HL-60/S4 treated with phorbol 12-myristate 13-acetate at 8.2 ng/mL for 4 days and 3 days (cell line): ENCODE data around the gene SLC5A7.

Experiments used
- in situ Hi-C: fragments of 300-500 bp; cut with MboI; formaldehyde crosslinking; loops from 2 replicates; pipeline ENCODE4 v1.15.0; 2022; ENCODE audit warnings: low sequenced_read_pairs

The SLC5A7 gene

DNA sequence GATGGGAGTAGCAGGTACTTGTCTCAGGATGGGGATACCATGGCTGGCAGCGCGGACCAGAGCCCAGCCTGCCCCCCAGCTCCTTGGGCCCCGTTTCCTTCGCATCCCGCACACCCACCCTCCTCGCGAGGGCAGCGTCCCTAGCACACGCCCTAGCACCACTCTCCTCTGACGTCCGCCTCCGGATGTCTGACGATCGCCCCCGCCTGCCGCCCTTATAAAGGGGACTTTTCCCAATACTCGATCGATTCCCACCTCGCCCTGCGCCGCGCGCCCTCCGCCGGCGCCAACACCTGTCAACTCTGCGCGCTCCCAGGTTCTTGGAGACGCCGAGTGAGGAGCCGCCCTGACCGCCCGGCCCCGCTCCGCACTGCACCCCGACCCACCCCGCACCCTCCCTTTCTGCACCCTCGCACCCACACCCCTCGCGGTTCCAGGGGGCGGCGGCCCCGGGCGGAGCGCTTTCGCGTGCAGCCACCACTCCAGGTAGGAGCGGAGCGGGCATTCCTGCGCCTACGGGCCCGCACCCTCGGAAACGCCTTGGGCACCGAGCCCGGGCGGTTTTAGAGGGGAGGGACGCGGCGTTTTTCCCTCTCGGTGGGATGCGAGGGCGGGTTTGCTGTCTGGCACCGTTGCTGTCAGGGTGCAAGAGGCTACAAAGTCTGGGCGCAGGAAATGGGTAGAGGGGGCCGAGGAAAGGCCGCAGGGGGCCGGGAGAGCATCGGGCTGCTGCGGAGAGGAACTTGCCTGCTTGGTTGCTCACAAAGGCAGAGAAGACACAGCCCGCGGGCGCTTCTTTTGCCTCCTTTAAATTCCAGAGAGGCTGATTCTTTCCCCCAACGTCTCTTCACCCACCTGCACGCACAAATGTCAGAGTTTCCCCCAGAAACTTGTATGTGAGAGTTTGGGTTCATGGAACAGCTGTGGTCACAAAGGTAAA lies at the start of gene SLC5A7:
Gene SLC5A7 (plus strand): TSS at position 247 of the 940 bp plus-strand sequence. CDS start 1,632 bp downstream, outside the sequence.
- in situ Hi-C loops, result no loop called here

DNA sequence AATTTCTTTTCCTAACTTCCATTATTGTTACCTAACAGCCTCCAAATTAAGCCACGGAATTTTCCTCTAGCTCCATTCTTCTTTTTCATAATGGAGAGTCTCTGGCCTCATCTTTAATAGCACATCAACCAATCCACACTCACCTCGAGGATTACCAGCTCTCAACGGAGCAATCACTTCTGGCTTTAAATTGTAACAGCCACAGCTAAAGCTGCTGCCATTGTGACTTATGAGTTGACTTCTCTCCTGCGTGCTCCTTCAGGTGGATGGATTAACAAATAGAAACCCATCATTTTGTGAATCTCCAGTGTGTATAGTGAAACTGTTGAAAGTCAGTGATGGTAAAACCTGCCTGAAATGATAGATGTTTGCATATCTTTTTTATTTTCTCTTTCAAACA lies 24.9 kb upstream of the SLC5A7 start:
- in situ Hi-C loops, result no loop called here

DNA sequence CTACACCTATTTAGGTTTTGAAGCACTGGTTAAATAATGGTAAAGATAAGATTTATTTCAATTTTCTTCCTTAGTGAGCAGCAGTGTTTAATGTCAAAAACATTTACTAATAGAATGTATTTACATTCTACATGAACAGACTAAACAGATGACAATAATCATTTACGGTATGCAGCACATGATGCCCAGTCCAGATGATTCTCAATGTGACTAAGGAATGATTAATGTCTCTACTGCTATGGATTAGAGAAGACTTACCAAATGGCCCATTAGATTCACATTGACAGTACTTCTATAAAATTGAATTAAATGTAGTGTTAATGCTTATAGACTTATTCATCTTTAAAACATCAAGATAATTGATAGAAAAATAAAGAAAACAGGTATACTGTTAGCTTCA lies 22.1 kb upstream of the SLC5A7 start:
- in situ Hi-C loops, result no loop called here

DNA sequence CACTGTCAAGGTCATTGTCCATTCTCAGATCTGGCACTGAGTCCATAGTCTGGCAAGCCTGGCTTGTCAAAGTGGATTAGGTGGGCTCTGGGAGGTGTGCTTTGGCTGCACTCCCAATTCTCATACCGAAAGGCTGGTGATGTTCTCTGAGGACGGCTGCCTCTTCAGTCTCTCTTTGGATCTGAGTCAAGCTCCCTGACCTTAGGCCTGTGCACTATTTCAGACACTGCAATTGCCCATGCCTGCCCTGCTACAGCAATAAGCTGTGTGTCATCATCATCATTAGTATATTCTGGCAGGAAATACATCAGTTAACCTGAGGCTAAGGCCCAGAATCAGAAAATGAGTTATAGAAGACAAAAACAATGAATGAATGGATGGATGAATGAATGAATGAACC lies 1.6 kb upstream of the SLC5A7 start:
- in situ Hi-C loops, result no loop called here

DNA sequence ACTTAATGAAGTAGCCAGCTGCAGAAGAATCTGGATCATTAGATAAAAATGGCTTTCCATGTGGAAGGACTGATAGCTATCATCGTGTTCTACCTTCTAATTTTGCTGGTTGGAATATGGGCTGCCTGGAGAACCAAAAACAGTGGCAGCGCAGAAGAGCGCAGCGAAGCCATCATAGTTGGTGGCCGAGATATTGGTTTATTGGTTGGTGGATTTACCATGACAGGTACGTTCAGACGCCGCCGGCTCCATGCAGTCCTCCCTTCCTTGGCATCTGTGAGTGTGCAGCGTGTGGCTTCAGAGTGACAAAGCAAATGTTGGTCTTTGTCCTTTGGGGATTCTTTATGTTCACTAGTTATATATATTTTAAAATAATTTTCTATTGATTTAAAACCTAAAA lies 1.8 kb downstream of the SLC5A7 start:
- in situ Hi-C loops, result no loop called here

DNA sequence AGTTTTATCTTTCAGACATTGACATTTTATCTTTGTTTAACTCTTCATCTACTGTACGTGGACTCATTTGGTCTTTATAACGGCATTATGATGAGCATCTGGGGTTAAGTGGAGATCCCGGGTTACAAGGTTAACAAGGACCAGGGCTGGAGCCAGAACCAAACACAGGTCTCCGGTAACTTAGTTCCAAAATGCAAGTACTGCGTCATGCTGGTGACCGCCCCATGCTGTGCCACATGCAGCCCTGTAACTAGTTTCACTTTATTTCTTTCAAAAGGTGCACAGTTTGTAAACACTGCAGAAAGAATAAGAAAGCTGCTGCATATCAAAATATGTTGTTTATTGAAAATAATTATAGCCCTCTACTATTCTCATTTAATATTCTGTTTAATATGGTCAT lies 3.1 kb downstream of the SLC5A7 start:
- in situ Hi-C loops, result no loop called here

DNA sequence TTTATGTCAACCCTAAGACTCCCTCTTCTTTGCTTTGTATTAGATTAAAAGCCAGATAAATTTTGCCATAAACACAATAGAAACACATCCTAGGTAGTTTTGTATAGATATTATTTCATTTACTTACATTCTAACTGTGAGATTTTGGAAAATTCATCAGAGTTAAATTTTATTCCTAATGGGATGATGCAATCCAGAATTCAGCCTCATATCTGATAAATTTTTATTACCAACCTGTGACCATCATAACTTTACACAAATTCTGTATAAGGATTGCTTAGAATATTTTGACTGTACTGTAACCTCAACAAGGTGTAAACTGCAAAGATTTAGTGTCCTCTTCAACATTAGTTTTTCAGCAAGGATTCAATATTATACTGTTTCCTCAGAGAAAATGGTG lies 4.4 kb downstream of the SLC5A7 start:
- in situ Hi-C loops, result no loop called here

DNA sequence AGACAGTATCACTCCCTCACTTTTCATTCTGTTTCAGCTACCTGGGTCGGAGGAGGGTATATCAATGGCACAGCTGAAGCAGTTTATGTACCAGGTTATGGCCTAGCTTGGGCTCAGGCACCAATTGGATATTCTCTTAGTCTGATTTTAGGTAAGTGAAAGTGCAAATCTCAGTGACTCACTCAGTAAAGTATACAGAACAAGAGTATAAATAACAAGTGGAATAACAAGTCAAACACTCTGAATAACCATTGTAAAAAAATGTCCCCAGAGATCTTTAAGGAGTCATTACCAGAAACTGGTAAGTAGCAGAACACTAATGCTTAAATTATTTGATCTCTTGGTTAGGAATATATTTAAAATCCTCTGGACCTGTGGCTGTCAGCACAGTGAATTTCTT lies 5.7 kb downstream of the SLC5A7 start:
- in situ Hi-C loops, result no loop called here

DNA sequence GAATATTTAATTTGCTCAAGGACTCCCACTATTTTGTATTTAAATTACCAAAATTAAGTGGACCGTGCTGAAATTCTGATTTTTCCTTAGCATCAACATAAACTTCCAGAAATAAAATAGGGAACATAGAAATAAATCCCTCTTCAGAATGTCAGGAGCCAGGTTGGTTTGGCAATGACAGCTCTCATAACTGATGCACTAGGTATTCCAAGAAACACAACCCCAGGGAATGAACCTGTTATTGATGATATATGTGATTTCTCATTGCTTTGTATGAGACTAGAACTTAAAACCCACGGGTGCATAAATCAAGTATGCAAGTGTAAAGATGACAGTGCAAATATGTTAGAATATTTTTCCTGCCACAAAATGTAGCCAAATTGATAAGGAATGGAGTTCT lies 12.8 kb downstream of the SLC5A7 start:
- in situ Hi-C loops, result no loop called here

DNA sequence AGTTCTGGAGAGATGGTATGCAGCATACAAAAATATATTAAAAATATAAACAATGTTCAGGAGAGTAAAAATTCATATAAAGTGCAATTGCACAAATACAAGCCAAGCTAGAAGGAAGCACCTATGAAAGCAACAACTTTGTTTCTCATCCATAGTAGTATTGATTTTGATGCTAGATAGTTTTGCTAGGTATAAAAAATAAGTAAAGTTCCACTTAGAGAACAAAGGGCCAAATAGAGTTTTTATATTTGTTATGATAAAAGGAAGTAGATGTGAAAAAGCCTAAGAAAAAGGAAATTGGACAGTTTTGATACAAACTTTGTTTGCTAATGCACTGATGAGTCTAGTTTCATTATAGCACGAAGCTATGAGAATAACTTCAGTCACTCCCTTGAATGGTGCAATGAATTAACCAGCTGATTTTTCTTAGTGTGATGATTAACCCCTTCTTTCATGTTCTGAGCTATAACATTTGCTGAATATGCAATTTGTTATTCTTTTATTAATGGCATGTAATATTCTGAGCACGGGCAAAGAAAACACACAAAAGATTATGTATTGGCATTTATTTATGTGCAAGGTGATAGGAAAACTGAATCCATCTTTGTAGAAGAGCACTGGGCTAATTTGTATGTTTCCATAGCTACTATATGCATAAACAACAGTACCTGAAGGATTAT lies 24.7 kb downstream of the SLC5A7 start:
- in situ Hi-C loops, result no loop called here

DNA sequence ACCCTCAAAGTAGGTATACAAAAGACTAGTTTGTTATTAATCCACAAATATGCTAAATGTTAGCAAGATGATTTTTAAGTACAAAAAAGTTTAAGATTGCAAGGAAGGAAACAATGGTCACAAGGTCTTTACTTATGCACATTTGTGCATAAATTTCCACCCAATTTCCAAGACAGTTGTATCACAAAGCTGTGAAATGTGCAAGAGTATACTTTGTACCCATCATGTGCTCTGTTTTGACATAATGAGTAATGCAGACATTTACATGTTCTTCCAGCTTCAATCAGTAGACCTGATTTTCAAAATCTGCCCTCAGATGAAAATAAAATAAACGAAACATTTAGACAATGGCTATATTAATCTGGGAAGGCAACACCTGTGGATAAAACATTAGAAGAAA lies 27.0 kb downstream of the SLC5A7 start:
- in situ Hi-C loops, result no loop called here

DNA sequence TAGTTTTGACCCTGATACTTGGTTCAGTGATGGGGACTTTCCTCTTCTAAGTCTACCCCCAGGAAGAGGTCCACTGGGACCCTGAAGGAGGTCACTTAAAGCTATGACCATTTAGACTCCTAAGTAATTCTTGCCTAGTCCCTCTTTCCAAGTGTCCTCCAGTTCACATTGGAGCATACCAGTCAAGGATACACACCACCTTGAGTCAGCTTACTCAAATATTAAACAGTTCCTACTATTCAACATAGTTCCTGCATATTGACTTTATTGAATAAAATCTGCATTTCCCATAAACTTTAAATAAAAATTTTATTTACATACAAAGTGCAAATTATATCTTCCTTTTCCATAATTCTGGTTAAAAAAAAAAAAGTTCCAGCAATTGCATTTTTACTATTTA lies 36.3 kb downstream of the SLC5A7 start:
- in situ Hi-C loops, result no loop called here

DNA sequence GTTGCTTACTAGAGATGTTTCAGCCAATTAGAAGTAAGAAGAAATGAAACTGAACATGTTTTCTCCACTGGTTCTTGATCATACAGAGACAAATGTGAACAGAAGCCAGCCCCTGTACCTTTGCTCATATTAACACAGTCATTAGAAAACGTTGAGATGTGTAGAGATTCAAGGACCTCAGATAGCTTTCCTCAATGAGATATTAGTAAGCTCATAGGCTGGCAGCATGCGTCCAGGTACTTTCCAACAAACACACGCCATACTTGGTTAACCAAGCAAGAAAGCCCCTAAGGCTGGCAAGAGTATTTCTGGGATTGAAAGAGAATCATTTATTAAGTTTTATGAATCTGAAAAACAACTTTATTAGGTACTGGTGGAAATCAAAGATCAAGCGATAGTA lies 37.5 kb downstream of the SLC5A7 start:
- in situ Hi-C loops, result no loop called here

DNA sequence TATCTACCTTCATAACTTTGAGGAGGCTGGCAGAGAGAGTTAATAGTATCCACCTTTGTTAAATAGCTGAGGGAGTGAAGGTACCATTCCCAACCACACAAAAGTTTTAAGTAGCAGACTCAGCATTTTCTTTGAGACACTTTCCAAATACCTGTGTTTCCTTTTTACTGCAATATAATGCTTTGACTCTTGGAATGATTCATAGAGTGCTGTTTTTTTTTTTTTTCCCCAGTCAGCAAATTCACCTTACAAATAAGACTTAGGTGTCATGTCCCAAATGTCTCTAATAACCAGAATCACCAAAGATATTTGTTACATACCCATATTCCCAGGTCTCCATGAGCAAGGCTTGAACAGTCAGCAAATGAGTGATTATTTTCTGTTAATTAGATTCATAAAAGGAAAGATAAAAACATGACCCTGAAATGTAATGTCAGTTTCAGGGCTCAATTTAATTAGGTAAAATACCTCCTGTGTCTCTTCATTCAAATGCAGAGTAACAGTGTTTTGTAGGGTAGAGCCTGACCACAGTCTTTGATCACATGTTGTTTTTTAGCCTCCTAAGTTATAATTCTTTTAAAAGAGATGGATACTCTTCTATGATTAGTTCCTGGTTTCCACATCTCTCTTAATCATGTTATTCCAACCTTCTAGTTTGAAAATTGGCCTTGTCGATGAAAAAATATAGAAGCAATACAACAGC lies 39.9 kb downstream of the SLC5A7 start:
- in situ Hi-C loops, result no loop called here

DNA sequence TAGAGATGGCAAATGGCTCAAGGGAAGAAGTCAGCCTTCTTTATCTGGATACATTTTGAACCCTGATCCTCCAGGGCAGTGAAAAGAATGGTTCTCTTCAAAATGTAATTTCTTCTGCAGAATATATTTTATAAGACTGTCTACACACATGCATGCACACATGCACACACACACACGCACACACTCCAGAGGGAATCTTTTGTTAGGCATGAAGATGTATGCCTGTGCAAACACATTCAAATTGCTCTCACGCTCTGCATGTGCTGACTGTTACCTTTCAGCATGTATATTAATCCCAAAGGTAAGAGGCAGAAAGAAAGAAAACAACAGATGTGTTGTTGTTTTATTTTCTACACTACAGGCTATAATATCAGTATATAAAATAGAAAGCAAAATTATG lies 43.2 kb downstream of the SLC5A7 start:
- in situ Hi-C loops, result no loop called here

DNA sequence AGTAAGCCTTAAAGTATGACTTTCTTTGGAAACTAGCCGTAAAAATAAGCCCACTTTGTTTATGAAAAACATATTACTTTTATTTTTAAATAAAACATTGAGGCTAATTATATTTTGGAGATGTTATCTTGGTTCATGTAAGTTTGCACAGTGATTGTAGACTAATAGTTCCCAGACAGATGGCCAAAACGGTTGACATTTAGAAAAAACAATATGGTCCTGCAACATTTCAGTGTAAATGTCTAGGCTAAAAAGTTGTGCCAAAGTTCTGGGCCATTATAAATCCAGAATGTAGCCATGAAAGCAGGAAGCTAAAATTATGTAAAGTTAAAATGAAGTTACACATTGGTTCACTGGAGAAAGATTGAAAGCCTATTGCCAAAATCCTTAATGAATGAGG lies 43.6 kb downstream of the SLC5A7 start:
- in situ Hi-C loops, result no loop called here

DNA sequence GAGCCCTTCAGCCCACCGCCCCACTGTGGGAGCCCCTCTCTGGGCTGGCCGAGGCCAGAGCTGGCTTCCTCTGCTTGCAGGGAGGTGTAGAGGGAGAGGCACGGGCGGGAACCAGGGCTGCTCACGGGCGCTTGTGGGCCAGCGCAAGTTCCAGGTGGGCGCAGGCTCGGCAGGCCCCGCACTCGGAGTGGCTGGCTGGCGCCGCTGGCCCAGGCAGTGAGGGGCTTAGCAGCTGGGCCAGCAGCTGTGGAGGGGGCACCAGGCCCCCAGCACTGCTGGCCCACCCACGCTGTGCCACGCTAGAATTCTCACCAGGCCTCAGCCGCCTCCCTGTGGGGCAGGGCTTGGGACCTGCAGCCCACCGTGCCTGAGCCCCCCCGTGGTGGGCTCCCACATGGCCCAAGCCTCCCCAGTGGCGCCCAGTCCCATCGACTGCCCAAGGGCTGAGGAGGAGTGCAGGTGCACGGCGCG lies 45.2 kb downstream of the SLC5A7 start:
- in situ Hi-C loops, result no loop called here

DNA sequence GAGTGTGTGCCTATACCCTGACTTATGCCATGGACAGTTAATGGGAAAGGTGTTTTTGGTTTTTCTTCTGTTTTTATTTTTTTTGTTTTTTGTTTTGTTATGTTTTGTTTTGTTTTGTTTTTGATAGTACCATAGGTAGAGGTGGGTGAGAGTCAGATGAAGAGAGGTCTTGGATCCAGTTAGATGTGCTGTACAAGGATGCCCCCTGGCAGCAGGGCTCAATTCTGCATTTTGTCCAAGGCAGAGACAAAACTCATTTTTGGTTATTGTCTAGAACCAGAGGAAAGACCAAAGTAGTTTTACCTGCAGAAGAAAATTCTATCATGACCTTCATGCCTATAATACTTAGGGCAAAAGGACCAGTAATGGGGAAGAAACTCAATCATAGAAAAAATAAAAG lies 48.5 kb downstream of the SLC5A7 start:
- in situ Hi-C loops, result no loop called here

DNA sequence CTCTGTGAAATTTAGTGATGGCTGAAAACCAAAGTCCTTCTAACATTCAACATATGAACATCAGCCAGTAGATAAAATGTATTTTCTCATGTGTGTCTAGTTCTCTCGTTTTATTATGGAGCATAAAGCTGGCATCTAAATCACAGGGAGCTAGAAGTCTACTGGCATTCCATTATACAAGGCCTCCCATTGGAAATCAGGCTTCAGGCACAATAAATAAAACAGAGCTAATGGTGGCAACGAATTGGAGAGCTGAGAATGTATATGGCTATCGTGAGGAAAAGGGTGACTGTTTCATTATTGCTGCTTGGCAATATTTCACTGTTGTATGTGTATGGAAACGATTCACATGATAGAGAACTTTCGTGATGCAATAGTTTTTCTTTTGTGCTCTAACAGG lies 62.4 kb downstream of the SLC5A7 start:
- in situ Hi-C loops, result no loop called here

DNA sequence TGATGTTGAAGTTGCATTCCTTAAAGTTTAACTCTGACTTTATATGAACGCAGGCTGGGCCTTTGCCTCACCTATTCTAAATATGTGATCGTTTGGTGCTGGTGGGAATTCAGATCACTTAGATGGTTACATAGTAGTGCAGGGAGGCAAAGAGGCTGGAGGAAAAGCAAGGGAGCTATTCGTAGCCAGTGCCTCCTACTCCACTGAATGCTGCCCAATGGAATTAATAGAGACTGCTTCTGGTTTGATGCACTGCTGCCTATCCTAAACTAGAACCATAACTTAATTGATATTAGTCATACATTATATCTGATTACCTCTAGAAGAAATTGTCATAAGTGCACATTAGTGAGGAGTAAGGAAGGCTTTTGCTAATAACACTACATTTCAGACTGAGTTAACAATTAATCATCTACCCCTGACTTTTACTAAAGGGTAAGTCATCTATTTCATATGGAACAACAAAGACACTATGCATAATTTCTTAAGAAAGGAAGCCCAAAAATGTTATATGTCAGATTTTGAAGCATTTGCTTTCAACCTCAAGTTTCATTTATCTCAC lies 72.3 kb downstream of the SLC5A7 start:
- in situ Hi-C loops, result no loop called here

DNA sequence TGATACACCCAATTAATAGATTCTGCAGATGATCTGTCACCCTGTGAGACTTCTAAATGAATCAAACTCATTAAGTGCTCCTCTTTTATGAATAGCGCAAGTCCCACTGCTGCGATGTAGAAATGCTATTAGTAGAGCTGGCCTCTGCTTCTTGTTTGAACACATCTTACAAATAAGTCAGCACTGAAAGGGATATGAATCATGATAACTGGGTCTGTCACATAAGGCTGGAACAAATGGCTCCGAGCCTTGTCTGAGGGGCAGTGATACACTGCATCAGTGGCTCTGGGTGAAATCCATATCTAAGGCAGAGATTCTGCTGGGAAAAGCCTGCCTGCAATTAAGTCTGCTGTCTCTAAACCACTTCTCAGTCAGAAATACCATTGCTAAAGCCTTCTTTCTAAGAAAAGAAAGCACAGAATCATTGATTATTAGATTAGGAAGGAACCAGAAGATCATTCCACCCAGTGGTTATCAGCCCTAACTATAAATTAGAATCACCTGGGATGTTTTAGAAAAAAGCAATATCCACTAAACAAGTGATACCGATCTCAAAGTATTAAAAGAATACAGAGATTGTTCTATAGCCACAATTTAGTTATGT lies 75.2 kb downstream of the SLC5A7 start:
- in situ Hi-C loops, result no loop called here
